HuH-7 (cell line): ENCODE measurements around the gene COBL.

Experiments used
- DNase-seq: peaks from one replicate; pipeline ENCODE4 v3.0.0; 2011; ENCODE audit warnings: low spot score

COBL gene

DNA sequence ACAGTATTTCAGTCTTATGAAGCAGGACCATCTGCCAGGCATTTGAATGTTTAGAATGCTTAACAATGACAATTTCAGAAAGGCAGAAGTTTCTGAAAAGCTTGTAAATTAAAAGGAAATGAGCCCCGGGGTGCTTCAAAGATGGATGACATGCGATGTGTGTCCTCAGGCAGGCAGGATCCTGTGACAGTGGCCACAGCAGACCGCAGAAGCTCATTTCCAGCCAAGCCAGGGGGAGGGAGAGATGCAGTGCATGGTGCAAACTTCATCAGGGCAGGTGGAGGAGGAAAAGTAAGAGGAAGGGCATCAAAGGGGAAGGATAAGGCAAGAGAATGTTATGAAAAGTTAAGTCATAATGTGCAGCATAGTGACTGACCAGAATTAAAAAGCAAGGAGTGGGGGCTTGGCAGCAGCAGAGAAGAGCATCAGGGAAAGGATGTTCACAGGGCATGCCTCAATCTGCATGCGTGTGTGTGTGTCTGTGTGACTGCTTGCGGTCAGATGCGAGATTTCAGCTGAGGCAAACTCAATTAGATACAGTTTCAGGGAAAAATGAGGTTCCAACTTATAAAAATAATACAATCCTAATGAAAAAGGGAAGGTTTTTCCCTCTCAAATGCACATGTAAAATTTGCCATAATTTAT is 173.7 kb downstream of the COBL start:
- no peak for DNase-seq

GRCh38 chr7:51141451-51142003 is 175.1 kb downstream of the COBL start:
- DNase-seq: no peak

GRCh38 chr7:51140199-51141164 is 176.1 kb downstream of the COBL start:
- no peak for DNase-seq

- DNase-seq: no peak
These were observed 176.8 kb downstream of the COBL start for GRCh38 chr7:51139796-51140195.

GRCh38 chr7:51138123-51139085 is 178.2 kb downstream of the COBL start:
- no peak for DNase-seq

DNA sequence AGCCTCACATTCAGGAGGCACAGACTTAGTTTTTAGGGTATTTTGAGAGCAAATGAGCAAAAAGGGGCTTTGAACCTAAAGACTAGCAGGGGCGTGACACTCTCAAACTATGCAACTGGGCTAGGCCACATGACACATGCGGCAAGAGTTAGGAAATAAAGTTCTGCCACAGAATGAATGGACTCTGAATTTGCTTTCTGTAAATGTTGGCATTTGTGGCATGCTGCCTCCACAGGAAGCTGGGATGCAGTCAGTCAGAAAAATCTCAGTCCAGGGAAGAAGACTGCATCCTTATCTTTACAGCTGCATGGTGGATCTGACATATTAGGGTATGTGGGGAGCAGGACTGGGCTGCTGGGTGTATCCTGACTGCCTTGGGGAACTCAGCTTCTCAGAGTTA is 181.0 kb downstream of the COBL start:
- DNase-seq: no peak

DNA sequence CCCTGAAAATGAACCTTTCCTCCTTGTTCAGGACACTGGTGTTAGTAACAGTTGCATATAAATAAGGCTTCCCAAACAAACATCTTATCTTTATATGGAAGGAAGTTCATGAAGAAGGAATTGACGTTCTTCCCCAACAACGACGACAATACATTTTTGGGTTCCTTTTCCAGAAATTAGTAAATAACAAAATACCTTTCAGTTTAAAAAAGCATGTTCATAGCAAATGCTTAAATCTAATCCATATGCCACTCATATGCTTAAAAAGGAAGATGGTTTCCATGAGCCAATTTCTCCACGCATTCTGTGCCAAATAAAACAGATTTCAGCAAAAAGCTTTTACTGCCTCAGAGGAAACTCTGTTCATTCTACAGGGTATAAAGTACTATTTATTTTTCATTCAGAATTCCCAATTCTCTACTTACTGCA is 182.6 kb downstream of the COBL start:
- no peak for DNase-seq

DNA sequence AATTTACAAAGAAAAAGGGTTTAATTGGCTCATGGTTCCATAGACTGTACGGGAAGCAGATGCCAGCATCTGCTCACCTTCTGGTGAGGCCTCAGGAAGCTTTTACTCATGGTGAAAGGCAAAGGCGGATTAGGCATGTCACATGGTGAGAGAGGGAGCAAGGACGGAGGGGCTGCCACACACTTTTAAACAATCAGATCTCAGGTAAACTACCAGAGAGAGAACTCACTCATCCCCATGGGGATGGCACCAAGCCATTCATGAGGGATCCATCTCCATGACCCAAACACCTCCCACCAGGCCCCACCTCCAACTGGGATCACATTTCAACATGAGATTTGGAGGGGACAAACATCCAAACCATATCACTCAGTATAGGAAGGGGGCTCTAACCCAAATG is 183.9 kb downstream of the COBL start:
- DNase-seq: no peak

- DNase-seq: no peak
These were observed 186.8 kb downstream of the COBL start for GRCh38 chr7:51129527-51130472.

DNA sequence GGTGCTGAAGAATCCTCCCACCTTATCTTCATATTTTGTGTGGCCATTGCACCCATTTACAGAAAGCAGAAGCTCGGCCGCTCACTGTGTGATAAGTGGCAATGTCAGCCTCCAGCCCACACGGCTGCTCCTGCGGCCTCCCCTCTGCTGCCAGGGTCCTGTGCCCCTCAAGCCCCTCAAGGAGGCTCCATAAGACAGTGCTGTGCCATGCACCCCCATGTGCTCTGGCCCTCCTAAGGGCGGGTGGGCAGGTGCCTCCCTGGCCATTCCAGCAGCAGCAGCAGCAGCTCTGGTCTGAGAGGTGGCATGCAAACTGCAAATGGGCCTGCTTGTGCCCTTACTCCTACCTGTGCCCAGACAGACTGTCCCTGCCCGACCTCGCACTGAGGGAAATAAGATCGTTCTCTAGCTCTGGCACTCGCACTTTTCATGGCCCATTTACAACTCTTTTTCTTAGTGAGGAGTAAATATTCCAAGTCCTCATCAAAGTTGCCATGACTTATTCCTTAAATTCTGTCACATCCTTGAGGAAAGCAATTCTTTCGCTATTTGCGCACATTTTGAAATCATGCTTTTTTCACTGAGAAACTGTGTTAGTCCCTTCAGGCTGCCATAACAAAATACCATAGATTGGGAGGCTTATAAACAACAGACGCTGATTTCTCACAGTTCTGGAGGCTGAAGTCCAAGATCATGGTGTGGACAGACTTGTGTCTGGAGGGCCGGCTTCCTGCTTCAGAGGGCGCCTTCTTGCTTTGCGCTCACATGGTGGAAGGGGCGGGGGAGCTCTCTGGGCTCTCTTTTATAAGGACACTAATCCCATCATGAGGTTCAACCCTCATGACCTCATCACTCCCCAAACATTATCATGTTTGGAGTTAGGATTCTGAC is 187.8 kb downstream of the COBL start:
- no peak for DNase-seq

DNA sequence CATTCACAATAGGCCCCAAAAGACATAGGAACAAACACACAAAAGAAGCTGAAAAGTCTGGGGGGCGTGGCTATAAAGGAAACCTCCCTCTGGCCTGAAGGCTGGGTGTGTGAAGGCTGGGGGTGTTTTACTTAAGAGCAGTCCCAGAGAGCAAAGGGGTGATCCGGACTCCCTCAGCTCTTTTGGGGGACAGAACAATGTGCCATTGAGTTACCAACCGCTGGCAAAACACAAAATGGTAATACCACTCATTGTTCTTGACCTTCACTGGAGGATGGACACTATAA is 189.0 kb downstream of the COBL start:
- DNase-seq: no peak

DNA sequence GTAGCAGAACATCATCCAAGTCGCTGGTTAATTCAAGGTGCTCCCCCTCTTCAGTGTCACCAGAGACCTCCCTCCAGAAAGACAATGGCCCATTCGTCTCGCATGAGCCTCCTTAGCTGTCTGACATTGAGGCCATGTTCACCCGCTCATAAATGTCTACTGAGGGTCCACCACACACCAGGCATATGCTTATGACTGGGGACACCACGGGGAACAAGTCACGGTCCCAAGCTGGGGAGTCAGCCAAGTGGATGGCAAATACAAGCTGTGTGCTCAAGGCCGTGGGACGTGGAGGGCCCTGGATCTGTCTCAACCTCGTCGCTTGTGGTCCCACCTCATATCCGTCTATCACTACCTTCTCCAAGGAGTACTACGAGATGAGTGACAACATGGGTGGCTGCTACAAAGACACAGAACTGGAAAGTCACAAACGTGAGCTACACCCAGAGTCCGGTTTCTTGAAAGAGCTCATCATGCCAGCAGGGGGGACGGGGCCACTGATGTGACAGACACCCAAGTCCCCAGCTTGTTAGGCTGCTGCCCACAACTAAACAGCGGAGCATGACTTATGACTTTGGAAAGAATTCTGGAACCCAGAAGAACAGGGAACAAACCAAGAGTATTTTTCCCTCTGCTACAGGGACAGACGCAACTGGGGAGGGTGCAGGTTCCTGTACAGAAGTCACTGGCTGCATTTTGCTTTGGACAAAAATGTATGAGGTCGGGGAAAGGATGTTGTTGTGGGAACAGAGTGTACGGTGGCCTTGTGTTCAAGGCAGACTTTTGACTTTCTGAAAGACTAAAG is 189.6 kb downstream of the COBL start:
- DNase-seq: no peak

DNA sequence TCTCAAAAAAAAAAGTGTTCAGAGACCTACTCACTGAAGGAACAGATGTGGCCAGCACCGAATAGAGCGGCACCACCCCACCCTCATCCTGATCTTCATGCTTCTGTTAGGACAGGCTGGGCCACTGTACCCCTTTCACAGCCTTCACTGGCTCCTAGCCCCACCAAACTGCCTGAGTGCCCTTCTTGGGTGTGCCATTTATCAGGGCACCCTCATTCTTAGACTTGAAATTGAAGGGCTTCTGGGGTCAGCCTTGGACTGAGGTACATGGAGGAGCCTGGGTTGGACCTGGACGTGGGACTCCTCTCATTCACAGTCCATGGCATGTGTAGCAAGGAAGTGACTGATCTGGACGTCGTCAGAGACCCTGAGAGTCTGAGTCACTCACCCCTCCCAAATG is 190.3 kb downstream of the COBL start:
- no peak for DNase-seq

DNA sequence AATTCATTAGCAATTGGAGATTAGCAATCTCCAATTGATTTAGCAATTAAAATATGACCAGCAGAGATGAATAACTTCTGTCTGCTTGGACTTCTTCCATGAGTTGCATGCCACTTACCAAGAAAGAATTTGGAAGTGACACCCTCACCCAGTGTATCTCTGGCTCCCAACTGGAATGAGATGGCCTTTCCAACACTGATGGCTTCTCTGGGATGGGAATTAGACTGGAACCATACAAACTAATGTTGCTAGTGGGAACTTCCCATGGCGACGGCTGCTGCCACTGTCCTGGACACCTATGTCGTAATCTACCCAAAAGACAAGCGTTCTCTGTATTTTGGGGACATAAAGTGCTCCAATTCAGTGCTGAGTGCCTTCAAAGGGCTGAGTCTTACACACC is 192.3 kb downstream of the COBL start:
- DNase-seq: no peak

DNA sequence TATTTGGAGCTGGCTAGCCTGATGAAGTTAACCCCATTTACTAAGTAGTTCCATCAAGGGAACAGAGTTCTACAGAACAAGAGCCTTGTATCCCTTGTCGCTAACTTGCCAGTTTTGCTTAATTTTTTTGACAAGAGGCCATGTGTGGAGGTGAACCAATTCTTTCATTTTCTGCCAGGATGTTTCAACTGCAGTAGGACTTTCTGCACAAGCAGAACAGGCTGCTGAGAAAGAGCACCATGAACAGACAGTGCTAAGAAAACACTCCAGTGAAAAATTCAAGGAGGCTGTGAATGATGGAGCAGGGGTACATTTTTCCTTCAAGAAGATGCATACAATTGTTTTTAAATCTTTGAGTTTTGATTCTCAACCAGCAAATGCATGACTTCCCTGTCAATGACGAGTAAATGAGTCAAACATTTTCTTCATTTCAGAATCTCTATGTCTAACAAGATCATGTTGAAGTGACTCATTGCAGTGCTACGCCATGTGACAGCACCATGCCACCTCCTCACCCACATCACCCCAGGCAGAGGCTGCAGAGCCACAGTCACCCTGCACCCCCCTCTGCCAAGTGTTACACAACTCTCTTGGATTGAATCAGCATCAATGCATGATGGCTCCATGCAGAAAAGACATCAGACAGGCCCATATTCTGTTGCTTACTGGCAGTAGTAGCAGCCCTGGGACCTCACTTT is 193.1 kb downstream of the COBL start:
- no peak for DNase-seq

DNA sequence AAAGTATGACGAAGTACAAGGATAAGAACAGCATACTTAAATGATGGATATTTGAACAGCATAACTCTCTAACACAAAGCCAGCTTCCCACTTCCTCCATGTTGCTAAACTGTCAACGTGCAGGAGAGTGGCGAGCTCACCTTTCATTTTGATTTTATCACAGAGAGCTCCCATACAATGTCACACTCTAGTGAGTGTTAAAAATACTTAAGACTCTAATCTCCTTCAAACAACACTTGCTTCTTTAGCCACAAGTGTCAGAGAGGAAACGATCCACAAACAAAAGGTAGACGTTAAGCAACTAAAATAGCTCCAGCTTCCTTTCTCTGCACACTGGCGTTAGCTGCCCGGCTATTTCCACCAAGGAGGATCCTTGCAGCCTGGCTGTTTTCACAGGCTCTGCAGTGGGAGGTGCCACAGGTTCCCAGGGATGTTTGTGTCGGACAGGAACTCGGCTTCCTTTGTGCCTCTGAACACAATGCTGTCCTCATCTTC is 194.6 kb downstream of the COBL start:
- DNase-seq: no peak

DNA sequence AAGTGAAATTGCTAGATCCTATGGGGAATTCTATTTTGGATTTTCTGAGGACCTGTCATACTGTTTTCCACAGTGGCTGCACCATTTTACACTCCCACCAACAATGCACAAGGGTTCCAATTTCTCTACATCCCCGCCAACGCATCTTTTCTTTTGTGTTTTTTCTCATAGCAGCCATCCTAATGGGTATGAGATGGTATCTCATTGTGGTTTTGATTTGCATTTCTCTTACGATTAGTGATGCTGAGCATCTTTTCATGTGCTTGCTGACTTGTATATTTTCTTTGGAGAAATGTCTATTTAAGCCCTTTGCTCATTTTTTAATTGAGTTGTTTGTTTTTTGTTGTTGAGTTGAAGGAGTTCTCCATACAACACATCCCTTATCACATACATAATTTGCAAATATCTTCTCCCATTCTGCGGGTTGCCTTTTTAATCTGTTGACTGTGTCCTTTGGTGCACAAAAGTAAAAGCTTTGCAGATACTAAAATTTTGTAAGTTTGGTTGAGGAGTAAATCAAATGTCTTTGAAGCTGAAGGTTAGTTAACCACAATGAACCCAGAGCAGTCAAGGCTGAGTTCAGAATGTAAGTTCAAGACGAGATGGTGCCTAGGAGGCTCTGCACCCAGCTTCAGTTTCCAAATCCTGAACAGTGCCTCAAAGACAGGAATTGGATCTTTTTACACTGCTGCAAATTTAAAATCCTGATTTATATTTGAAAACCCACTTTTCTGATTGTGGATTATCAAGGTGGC is 195.4 kb downstream of the COBL start:
- no peak for DNase-seq

DNA sequence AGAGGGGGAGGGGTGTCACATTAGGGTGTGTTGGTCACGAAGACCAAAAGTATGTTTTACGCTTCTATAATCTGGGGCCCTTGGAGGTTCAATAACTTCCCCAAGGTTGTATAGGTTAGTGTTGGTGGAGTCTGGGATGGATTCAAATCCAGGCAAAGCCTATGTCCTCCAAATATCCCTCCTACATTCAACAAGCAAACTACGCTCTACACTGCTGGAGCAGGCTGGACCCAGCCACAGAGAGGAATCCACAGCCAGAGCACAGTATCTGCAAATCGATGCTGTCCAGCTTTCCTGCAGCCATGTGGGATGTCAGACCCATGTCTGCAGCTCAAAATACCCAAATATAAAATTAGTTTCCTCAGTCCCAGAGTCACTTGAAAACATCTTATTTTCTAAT is 198.0 kb downstream of the COBL start:
- DNase-seq: no peak
